ENCODE measurements around the gene FHL3. TPM values are rescaled to one million over a fixed set of nuclear protein-coding genes. Genes with fewer than 3 reads are reported as not detected.

Gene FHL3
- total and polyA plus RNA-seq, 9 of the 15 experiments (the other 6 are each of a cell fraction or from before 2014, with no cell fraction given): 6.1 to 144 (median 34.1) TPM

DNA sequence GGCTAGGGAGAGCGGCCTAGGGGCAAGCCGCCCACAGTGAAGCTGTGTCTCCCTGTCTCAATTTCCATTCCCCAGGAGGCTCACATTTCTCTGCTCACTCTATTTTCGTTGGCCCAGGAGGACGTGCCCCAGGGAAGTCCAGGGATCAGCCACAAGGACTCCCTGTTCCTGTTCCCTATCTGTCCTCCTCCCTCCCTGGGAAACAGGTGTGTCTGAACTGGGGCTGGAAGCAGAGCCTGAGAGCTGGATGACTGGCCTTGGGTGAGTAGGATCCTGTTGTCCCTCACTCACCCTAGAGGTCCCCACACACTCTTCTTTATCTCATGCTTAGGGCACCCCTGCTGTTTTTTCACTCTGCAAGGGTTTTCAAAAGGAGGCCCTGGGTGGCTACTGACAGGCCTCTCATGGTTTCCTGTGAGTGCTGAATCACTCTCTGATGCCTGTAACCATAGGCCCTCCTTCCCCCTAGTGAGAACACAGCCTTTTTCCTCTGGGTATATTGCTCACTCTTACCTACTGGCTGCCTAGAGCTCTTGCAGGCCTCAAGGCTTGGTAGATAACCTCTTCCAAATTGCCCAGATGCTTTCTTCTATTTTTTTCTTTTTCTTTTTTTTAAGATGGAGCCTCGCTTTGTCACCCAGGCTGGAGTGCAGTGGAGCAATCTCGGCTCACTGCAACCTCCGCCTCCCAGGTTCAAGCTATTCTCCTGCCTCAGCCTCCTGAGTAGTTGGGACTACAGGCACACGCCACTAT lies 4.0 kb upstream of the FHL3 start (continued):
- TF ChIP-seq, protein P1, sequence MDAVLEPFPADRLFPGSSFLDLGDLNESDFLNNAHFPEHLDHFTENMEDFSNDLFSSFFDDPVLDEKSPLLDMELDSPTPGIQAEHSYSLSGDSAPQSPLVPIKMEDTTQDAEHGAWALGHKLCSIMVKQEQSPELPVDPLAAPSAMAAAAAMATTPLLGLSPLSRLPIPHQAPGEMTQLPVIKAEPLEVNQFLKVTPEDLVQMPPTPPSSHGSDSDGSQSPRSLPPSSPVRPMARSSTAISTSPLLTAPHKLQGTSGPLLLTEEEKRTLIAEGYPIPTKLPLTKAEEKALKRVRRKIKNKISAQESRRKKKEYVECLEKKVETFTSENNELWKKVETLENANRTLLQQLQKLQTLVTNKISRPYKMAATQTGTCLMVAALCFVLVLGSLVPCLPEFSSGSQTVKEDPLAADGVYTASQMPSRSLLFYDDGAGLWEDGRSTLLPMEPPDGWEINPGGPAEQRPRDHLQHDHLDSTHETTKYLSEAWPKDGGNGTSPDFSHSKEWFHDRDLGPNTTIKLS (IDR thresholded peaks at IDR 0.05; ENCODE audit: borderline replicate concordance, low read depth): no peak
- TF ChIP-seq ZNF224 (CRISPR knock-in tag; IDR thresholded peaks at IDR 0.05): no peak
- no peak for TF ChIP-seq ZBTB8A (IDR thresholded peaks at IDR 0.05; ENCODE audit: partially characterized antibody)
- TF ChIP-seq, protein P2, sequence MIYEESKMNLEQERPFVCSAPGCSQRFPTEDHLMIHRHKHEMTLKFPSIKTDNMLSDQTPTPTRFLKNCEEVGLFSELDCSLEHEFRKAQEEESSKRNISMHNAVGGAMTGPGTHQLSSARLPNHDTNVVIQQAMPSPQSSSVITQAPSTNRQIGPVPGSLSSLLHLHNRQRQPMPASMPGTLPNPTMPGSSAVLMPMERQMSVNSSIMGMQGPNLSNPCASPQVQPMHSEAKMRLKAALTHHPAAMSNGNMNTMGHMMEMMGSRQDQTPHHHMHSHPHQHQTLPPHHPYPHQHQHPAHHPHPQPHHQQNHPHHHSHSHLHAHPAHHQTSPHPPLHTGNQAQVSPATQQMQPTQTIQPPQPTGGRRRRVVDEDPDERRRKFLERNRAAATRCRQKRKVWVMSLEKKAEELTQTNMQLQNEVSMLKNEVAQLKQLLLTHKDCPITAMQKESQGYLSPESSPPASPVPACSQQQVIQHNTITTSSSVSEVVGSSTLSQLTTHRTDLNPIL (CRISPR knock-in tag; IDR thresholded peaks at IDR 0.05): no peak
- TF ChIP-seq, protein P3, sequence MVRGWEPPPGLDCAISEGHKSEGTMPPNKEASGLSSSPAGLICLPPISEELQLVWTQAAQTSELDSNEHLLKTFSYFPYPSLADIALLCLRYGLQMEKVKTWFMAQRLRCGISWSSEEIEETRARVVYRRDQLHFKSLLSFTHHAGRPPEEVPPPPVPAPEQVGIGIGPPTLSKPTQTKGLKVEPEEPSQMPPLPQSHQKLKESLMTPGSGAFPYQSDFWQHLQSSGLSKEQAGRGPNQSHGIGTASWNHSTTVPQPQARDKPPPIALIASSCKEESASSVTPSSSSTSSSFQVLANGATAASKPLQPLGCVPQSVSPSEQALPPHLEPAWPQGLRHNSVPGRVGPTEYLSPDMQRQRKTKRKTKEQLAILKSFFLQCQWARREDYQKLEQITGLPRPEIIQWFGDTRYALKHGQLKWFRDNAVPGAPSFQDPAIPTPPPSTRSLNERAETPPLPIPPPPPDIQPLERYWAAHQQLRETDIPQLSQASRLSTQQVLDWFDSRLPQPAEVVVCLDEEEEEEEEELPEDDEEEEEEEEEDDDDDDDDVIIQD (CRISPR knock-in tag; IDR thresholded peaks at IDR 0.05): no peak
- TF ChIP-seq, protein P4, sequence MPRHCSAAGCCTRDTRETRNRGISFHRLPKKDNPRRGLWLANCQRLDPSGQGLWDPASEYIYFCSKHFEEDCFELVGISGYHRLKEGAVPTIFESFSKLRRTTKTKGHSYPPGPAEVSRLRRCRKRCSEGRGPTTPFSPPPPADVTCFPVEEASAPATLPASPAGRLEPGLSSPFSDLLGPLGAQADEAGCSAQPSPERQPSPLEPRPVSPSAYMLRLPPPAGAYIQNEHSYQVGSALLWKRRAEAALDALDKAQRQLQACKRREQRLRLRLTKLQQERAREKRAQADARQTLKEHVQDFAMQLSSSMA (CRISPR knock-in tag; IDR thresholded peaks at IDR 0.05): no peak
- TF ChIP-seq, protein P5, sequence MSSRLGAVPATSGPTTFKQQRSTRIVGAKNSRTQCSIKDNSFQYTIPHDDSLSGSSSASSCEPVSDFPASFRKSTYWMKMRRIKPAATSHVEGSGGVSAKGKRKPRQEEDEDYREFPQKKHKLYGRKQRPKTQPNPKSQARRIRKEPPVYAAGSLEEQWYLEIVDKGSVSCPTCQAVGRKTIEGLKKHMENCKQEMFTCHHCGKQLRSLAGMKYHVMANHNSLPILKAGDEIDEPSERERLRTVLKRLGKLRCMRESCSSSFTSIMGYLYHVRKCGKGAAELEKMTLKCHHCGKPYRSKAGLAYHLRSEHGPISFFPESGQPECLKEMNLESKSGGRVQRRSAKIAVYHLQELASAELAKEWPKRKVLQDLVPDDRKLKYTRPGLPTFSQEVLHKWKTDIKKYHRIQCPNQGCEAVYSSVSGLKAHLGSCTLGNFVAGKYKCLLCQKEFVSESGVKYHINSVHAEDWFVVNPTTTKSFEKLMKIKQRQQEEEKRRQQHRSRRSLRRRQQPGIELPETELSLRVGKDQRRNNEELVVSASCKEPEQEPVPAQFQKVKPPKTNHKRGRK (tag; IDR thresholded peaks at IDR 0.05): no peak
- TF ChIP-seq CEBPB (tag; IDR thresholded peaks at IDR 0.05): peak; percentile 29; the same call in 1 of the 2 replicates
- TF ChIP-seq, protein P6, sequence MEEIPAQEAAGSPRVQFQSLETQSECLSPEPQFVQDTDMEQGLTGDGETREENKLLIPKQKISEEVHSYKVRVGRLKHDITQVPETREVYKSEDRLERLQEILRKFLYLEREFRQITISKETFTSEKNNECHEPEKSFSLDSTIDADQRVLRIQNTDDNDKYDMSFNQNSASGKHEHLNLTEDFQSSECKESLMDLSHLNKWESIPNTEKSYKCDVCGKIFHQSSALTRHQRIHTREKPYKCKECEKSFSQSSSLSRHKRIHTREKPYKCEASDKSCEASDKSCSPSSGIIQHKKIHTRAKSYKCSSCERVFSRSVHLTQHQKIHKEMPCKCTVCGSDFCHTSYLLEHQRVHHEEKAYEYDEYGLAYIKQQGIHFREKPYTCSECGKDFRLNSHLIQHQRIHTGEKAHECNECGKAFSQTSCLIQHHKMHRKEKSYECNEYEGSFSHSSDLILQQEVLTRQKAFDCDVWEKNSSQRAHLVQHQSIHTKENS (CRISPR knock-in tag; IDR thresholded peaks at IDR 0.05): no peak
- no peak for TF ChIP-seq HMG20B (CRISPR knock-in tag; IDR thresholded peaks at IDR 0.05)
- 0 out of 4 replicates have a peak, but pooled peaks of 1 of the 2 experiments have one; percentile 3 for TF ChIP-seq FOXA3 (CRISPR knock-in tag; conservative IDR thresholded peaks at IDR 0.05 in 1 of 2, IDR thresholded peaks at IDR 0.05 in 1 of 2)
- TF ChIP-seq, protein P7, sequence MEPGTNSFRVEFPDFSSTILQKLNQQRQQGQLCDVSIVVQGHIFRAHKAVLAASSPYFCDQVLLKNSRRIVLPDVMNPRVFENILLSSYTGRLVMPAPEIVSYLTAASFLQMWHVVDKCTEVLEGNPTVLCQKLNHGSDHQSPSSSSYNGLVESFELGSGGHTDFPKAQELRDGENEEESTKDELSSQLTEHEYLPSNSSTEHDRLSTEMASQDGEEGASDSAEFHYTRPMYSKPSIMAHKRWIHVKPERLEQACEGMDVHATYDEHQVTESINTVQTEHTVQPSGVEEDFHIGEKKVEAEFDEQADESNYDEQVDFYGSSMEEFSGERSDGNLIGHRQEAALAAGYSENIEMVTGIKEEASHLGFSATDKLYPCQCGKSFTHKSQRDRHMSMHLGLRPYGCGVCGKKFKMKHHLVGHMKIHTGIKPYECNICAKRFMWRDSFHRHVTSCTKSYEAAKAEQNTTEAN (CRISPR knock-in tag; IDR thresholded peaks at IDR 0.05): no peak; the same call in 1 of the 2 replicates
- TF ChIP-seq NR2C2 (CRISPR knock-in tag; IDR thresholded peaks at IDR 0.05): no peak
- peak; percentile 62; the same call in 1 of the 2 replicates for TF ChIP-seq NR2C2 (tag; IDR thresholded peaks at IDR 0.05)
